H1 (cell line): Measurements from ENCODE around the gene TMPRSS9. TPM values are rescaled to one million over a fixed set of nuclear protein-coding genes. Genes with fewer than 3 reads are reported as not detected.

Source experiments
- CTCF ChIA-PET: fragments of 300-600 bp; sonication (Branson Sonifier 250); formaldehyde crosslinking; loops from one replicate; lab custom pipeline; 2021; ENCODE audit not compliant: partially characterized antibody; lab: Charles Lee
- POLR2A ChIA-PET: fragments of 300-600 bp; sonication (Branson Sonifier 250); formaldehyde crosslinking; loops from one replicate; lab custom pipeline; 2021; ENCODE audit warnings: inconsistent platforms; ENCODE audit not compliant: partially characterized antibody; lab: Charles Lee
- DNase-seq, 2 experiments: peaks; one replicate each; pipeline versions ENCODE4 v3.0.0 to v3.0.0-alpha.2; 2010 to 2022; ENCODE audit warnings: low spot score in 2 of 2, low read depth in 1 of 2, mixed read lengths in 1 of 2
- FAIRE-seq: peaks from 2 replicates; lab custom pipeline; 2011; peaks lifted over from hg19 to GRCh38; lab: Jason Lieb, UNC
- H2AFZ ChIP-seq: 2 replicates; pipeline ENCODE4 v1.8.1; 2012; ENCODE audit warnings: low read length, inconsistent platforms
- H2AK5ac ChIP-seq: 2 replicates; pipeline ENCODE4 v1.6.1; 2013; ENCODE audit warnings: low read depth, low read length
- H2BK120ac ChIP-seq: replicated peaks from 2 replicates; pipeline ENCODE3; 2013; ENCODE audit warnings: low read depth, low read length, inconsistent platforms
- H2BK12ac ChIP-seq: 2 replicates; pipeline ENCODE4 v1.6.1; 2013; ENCODE audit warnings: low read depth, low read length
- H2BK15ac ChIP-seq: 2 replicates; pipeline ENCODE4 v1.6.1; 2013; ENCODE audit warnings: low read length
- H2BK20ac ChIP-seq: 2 replicates; pipeline ENCODE4 v1.6.1; 2013; ENCODE audit warnings: low read length
- H2BK5ac ChIP-seq: 2 replicates; pipeline ENCODE4 v1.6.1; 2013; ENCODE audit warnings: low read depth, low read length
- H3K14ac ChIP-seq: 2 replicates; pipeline ENCODE4 v1.6.1; 2013; ENCODE audit warnings: inconsistent platforms; ENCODE audit not compliant: insufficient read length
- H3K18ac ChIP-seq: 2 replicates; pipeline ENCODE4 v1.6.1; 2013; ENCODE audit warnings: low read length; ENCODE audit errors: extremely low read depth
- H3K23ac ChIP-seq: 2 replicates; pipeline ENCODE4 v1.6.1; 2013; ENCODE audit warnings: inconsistent platforms; ENCODE audit not compliant: insufficient read length
- H3K23me2 ChIP-seq: 2 replicates; pipeline ENCODE4 v1.6.1; 2013; ENCODE audit warnings: low read depth, low read length
- H3K27ac ChIP-seq: 2 replicates; pipeline ENCODE4 v1.6.1; 2011; ENCODE audit warnings: low read depth, low read length, inconsistent platforms
- H3K27me3 ChIP-seq, 4 experiments: replicated peaks in 1 of 4; 1 replicate in 1 of 4; 2 replicates in 3 of 4; pipeline versions ENCODE4 v1.6.1 to v1.8.1; 2011 to 2013; ENCODE audit warnings: low read length in 3 of 4, mild to moderate bottlenecking in 3 of 4, inconsistent platforms in 2 of 4, mixed read lengths in 2 of 4, moderate library complexity in 1 of 4; ENCODE audit not compliant: control insufficient read depth in 3 of 4, insufficient read depth in 3 of 4; ENCODE audit errors: extremely low read depth in 1 of 4
- H3K36me3 ChIP-seq, 4 experiments: 2 replicates each; pipeline versions ENCODE4 v1.6.1 to v1.8.1; 2011 to 2013; ENCODE audit warnings: mild to moderate bottlenecking in 4 of 4, low read length in 3 of 4, moderate library complexity in 2 of 4, control low read depth in 1 of 4, inconsistent platforms in 1 of 4; ENCODE audit not compliant: insufficient read depth in 4 of 4, control insufficient read depth in 2 of 4
- H3K4ac ChIP-seq: replicated peaks from 2 replicates; pipeline ENCODE3; 2013; ENCODE audit warnings: low read length, low read depth, mixed read lengths, inconsistent platforms; ENCODE audit not compliant: insufficient read length
- H3K4me1 ChIP-seq, 4 experiments: replicated peaks in 1 of 4; 1 replicate in 1 of 4; 2 replicates in 3 of 4; pipeline versions ENCODE4 v1.6.1 to v1.8.1; 2011 to 2013; ENCODE audit warnings: low read length in 3 of 4, inconsistent platforms in 2 of 4, mixed read lengths in 1 of 4; ENCODE audit not compliant: insufficient read depth in 4 of 4, control insufficient read depth in 3 of 4
- H3K4me2 ChIP-seq, 2 experiments: 2 replicates each; pipeline versions ENCODE4 v1.6.1 to v1.8.1; 2011 to 2013; ENCODE audit warnings: low read depth in 2 of 2, low read length in 2 of 2, control low read depth in 1 of 2, inconsistent platforms in 1 of 2, mild to moderate bottlenecking in 1 of 2; ENCODE audit not compliant: insufficient read depth in 1 of 2
- H3K4me3 ChIP-seq, 4 experiments: fragments of 200-600, 300-600 bp in 1 of 4; sonication (generic), shearing (Covaris generic), sonication (Bioruptor Twin) in 1 of 4; 2 replicates each; pipeline versions ENCODE4 v1.5.1 to v1.8.1; 2011 to 2016; ENCODE audit warnings: low read length in 4 of 4, low read depth in 3 of 4, control low read depth in 2 of 4, inconsistent platforms in 2 of 4, mild to moderate bottlenecking in 2 of 4, mixed read lengths in 1 of 4, moderate library complexity in 1 of 4; ENCODE audit not compliant: insufficient read depth in 2 of 4; ENCODE audit errors: extremely low read depth in 1 of 4
- H3K56ac ChIP-seq: replicated peaks from 2 replicates; pipeline ENCODE3; 2013; ENCODE audit warnings: low read depth, mild to moderate bottlenecking, mixed read lengths, low read length, inconsistent platforms; ENCODE audit not compliant: insufficient read length
- H3K79me1 ChIP-seq: 2 replicates; pipeline ENCODE4 v1.6.1; 2013; ENCODE audit warnings: low read depth, low read length, control low read depth
- H3K79me2 ChIP-seq, 2 experiments: 2 replicates each; pipeline versions ENCODE4 v1.6.1 to v1.8.1; 2012 to 2013; ENCODE audit warnings: low read length in 2 of 2, mild to moderate bottlenecking in 2 of 2, inconsistent platforms in 1 of 2; ENCODE audit not compliant: insufficient read depth in 2 of 2, control insufficient read depth in 1 of 2
- H3K9ac ChIP-seq, 4 experiments: replicated peaks in 1 of 4; 1 replicate in 1 of 4; 2 replicates in 3 of 4; pipeline versions ENCODE4 v1.6.1 to v1.8.1; 2011 to 2013; ENCODE audit warnings: low read depth in 3 of 4, low read length in 3 of 4, control low read depth in 2 of 4, mild to moderate bottlenecking in 2 of 4, moderate library complexity in 2 of 4, inconsistent platforms in 1 of 4; ENCODE audit errors: extremely low read depth in 1 of 4
- H3K9me3 ChIP-seq, 2 experiments: 2 replicates each; pipeline versions ENCODE4 v1.6.1 to v1.8.1; 2012 to 2013; ENCODE audit warnings: mild to moderate bottlenecking in 2 of 2, moderate library complexity in 2 of 2, control low read depth in 1 of 2, inconsistent platforms in 1 of 2, low read depth in 1 of 2, low read length in 1 of 2, mixed read lengths in 1 of 2; ENCODE audit not compliant: insufficient read depth in 2 of 2
- H4K20me1 ChIP-seq, 2 experiments: replicated peaks in 1 of 2; 2 replicates each; pipeline versions ENCODE3 to v1.8.1; 2011 to 2013; ENCODE audit warnings: inconsistent platforms in 2 of 2, low read length in 2 of 2, mild to moderate bottlenecking in 1 of 2; ENCODE audit not compliant: insufficient read depth in 2 of 2, control insufficient read depth in 1 of 2
- H4K5ac ChIP-seq: 2 replicates; pipeline ENCODE4 v1.6.1; 2013; ENCODE audit warnings: low read length, low read depth, mixed read lengths, inconsistent platforms; ENCODE audit not compliant: insufficient read length
- H4K8ac ChIP-seq: 2 replicates; pipeline ENCODE4 v1.8.0; 2013; ENCODE audit warnings: mild to moderate bottlenecking, moderate library complexity, low read length, inconsistent platforms; ENCODE audit not compliant: insufficient read depth; ENCODE audit errors: extremely low read depth
- H4K91ac ChIP-seq: replicated peaks from 2 replicates; pipeline ENCODE3; 2013; ENCODE audit warnings: low read length, mixed read lengths, inconsistent platforms; ENCODE audit not compliant: insufficient read length
- BACH1 ChIP-seq: IDR thresholded peaks from 2 replicates; pipeline ENCODE4 v1.6.1; 2012; ENCODE audit warnings: low read length, improper control_type of control experiment
- CTBP2 ChIP-seq: IDR thresholded peaks from 2 replicates; pipeline ENCODE4 v1.7.0; 2011; ENCODE audit warnings: borderline replicate concordance, mild to moderate bottlenecking, moderate library complexity, mixed read lengths, low read length; ENCODE audit not compliant: insufficient read depth, insufficient read length
- GTF2F1 ChIP-seq: IDR thresholded peaks from 2 replicates; pipeline ENCODE4 v1.6.1; 2012; ENCODE audit warnings: low read depth, low read length, improper control_type of control experiment, borderline replicate concordance
- KDM1A ChIP-seq: fragments of 200-600, 300-600 bp; sonication (generic); IDR thresholded peaks from 2 replicates; pipeline ENCODE4 v1.7.1; 2016; ENCODE audit warnings: mild to moderate bottlenecking, low read length, borderline replicate concordance
- NRF1 ChIP-seq: IDR thresholded peaks from 2 replicates; pipeline ENCODE4 v1.6.1; 2011; ENCODE audit warnings: mild to moderate bottlenecking, low read depth, low read length, improper control_type of control experiment
- SIRT6 ChIP-seq: IDR thresholded peaks from one replicate; pipeline ENCODE4 v1.7.1; 2012; ENCODE audit warnings: low read length, inconsistent platforms
- TBP ChIP-seq: IDR thresholded peaks from 2 replicates; pipeline ENCODE4 v1.6.1; 2011; ENCODE audit warnings: low read depth, low read length, improper control_type of control experiment
- USF2 ChIP-seq: IDR thresholded peaks from 2 replicates; pipeline ENCODE4 v1.6.1; 2011; ENCODE audit warnings: low read length, improper control_type of control experiment
- WGBS, 2 experiments: shearing (Covaris generic) in 1 of 2; methylation state at CpG; one replicate each; pipeline versions ENCODE4 v1.1.6 to v1.1.7; 2013 to 2015; ENCODE audit warnings: low lambda C conversion rate in 2 of 2, mixed read lengths in 2 of 2, inconsistent platforms in 1 of 2, low coverage in 1 of 2, missing lambda C conversion rate in 1 of 2; ENCODE audit not compliant: insufficient replicate concordance in 2 of 2, insufficient coverage in 1 of 2, insufficient read length in 1 of 2; ENCODE audit errors: extremely low coverage in 1 of 2, missing lambda C conversion rate in 1 of 2; 5-methylcytosine and 5-hydroxymethylcytosine counted together
- polyA plus RNA-seq, 7 experiments: library from polyadenylated mRNA; depleted of rRNA in 3 of 7; stranded (reverse) in 5 of 7; unstranded in 2 of 7; fragments of >200 nt in 5 of 7; fragments of 200-250 nt in 2 of 7; gene quantifications; 1 replicate in 5 of 7; 2 replicates in 1 of 7; 4 replicates in 1 of 7; pipeline versions ENCODE4 v1.2.1 to v1.2.3, GENCODE V29; 2011 to 2013; ENCODE audit warnings: missing spikeins in 2 of 7, mixed read lengths in 2 of 7
- total RNA-seq: library from RNA; stranded (reverse); fragmentation: NEBNext Ultra II Directional; extraction: Animal tissue kit (Norgen Biotek cat#: 25700); gene quantifications from 2 replicates; pipeline ENCODE4 v1.2.1, GENCODE V29; 2021
- TF ChIP-seq, protein P1 (sequence below): IDR thresholded peaks from 2 replicates; pipeline ENCODE4 v1.6.1; 2012; ENCODE audit warnings: low read length, inconsistent platforms
- TF ChIP-seq, protein P2 (sequence below): IDR thresholded peaks from 2 replicates; pipeline ENCODE4 v1.6.1; 2011; ENCODE audit warnings: low read depth, mild to moderate bottlenecking, low read length; ENCODE audit not compliant: insufficient read depth

The TMPRSS9 gene
- total and polyA plus RNA-seq, 2 of the 8 experiments (the other 6 are each of a cell fraction or from before 2014, with no cell fraction given): 0.15 to 0.19 TPM

DNA sequence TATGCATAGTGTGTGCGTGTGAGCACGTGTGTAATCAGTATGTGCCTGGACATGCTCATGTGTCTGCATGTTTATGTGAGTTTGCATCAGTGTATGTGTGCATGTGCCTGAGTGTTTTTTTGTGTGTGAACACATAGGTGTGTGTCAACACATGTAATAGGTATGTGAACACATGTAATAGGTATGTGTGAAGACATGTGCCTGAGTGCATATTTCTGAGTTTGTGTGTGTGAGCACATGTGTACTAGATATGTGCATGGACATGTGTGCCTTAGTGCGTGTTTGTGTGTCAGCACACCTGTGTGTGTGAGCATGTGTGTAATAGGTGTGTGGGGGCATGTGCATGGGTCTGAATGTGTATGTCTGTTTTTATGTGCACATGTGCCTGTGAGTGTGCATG lies 24.2 kb upstream of the TMPRSS9 start:
- WGBS, 2 experiments: 94% methylated on average over 3 of the region's 3 CpGs; no CpG with 5 or more reads in 1 of the 2 experiments
- Histone ChIP-seq H3K36me3 (peaks cover 0 to 15% (median 0%) of the 10 kb centered on the region in 4 experiments; a peak in 2 of 8 replicates), H2BK120ac (no peak overlapping the region), H2BK5ac (no peak overlapping the region), H3K4me1 (peaks cover 0 to 20% (median 6%) of the 10 kb centered on the region in 4 experiments; a peak in 6 of 7 replicates), H2BK15ac (no peak overlapping the region), H3K4me3 (no peak overlapping the region), H3K14ac (no peak overlapping the region), H3K23ac (no peak overlapping the region), H3K56ac (no peak overlapping the region), H4K8ac (no peak overlapping the region), H2AK5ac (peak overlapping the region; percentile 41; the same call in 1 of the 2 replicates), H3K4me2 (no peak overlapping the region), H3K4ac (no peak overlapping the region), H3K23me2 (peaks cover 3% of the 10 kb centered on the region; the same call in 1 of the 2 replicates), H4K91ac (no peak overlapping the region), H3K9me3 (peaks cover 0 to 5% of the 10 kb centered on the region in 2 experiments; a peak in 1 of 4 replicates), H4K20me1 (peaks cover 10 to 32% of the 10 kb centered on the region in 2 experiments), H2BK20ac (no peak overlapping the region), H3K9ac (no peak overlapping the region), H3K79me2 (peaks cover 9 to 50% of the 10 kb centered on the region in 2 experiments), H2BK12ac (no peak overlapping the region), H2AFZ (no peak overlapping the region), H4K5ac (no peak overlapping the region), H3K27me3 (no peaks in the 10 kb centered on the region), H3K79me1 (peaks cover 36% of the 10 kb centered on the region), H3K18ac (no peak overlapping the region), H3K27ac (no peak overlapping the region)
- CTCF ChIA-PET: interaction anchor here (1.2 to 6.3 kb wide), 3 partner anchors 20 to 118 kb away, joined by 3 to 27 read pairs (median 3); no protein-coding TSS in a partner anchor
- FAIRE-seq (no peak), DNase-seq (no peak)
- POLR2A ChIA-PET: no interaction called here
- TF ChIP-seq CTBP2: no peak
- TF ChIP-seq NRF1: no peak
- TF ChIP-seq GTF2F1: no peak
- TF ChIP-seq, protein P1, sequence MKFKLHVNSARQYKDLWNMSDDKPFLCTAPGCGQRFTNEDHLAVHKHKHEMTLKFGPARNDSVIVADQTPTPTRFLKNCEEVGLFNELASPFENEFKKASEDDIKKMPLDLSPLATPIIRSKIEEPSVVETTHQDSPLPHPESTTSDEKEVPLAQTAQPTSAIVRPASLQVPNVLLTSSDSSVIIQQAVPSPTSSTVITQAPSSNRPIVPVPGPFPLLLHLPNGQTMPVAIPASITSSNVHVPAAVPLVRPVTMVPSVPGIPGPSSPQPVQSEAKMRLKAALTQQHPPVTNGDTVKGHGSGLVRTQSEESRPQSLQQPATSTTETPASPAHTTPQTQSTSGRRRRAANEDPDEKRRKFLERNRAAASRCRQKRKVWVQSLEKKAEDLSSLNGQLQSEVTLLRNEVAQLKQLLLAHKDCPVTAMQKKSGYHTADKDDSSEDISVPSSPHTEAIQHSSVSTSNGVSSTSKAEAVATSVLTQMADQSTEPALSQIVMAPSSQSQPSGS: no peak
- TF ChIP-seq SIRT6: no peak
- TF ChIP-seq USF2: no peak
- TF ChIP-seq, protein P2, sequence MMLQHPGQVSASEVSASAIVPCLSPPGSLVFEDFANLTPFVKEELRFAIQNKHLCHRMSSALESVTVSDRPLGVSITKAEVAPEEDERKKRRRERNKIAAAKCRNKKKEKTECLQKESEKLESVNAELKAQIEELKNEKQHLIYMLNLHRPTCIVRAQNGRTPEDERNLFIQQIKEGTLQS: no peak
- TF ChIP-seq BACH1: no peak
- TF ChIP-seq KDM1A: no peak
- no peak for TF ChIP-seq TBP
